Measurements from ENCODE around the gene ANKRD6.

The ANKRD6 gene

GRCh38 chr6:89439014-89439413, 6.1 kb downstream of the ANKRD6 start:
- WGBS, 2 experiments (ENCODE audit: insufficient coverage in 2 of 2), result no CpG with 5 or more reads among the region's 2 CpGs
- Histone ChIP-seq H3K4me1 (ENCODE audit: control insufficient read depth, insufficient read depth, low read length, poor library complexity, severe bottlenecking) (no peaks in the 10 kb centered on the region), H3K36me3 (ENCODE audit: control insufficient read depth, insufficient read depth, low read length) (no peaks in the 10 kb centered on the region), H3K27ac (ENCODE audit: low read depth, low read length, severe bottlenecking) (no peak overlapping the region), H3K4me3 (ENCODE audit: extremely low read depth, insufficient read depth, low read length, poor library complexity, severe bottlenecking) (no peak overlapping the region), H3K9me3 (ENCODE audit: control insufficient read depth, low read length) (no peaks in the 10 kb centered on the region)

DNA sequence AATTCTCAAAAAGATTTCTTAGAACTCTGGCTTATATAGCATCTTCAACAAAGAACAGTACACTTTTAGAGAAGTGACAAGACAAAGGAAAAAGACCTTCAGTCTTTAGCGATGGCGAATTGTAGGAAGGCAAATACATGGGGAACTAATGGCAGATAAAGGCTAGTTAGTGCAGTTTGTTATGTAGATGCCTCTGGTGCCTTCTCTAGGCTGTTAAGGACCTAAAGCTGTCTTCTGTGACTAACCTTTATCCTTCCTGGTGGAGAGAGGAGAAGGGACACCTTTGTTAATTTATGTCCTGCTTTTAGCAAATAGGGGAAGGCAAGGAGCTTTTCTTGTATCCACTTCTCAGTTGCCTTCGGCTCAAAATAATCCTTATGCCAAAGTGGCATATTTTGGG, 7.2 kb downstream of the ANKRD6 start:
- Histone ChIP-seq H3K36me3 (ENCODE audit: control insufficient read depth, insufficient read depth, low read length) (no peaks in the 10 kb centered on the region), H3K9me3 (ENCODE audit: control insufficient read depth, low read length) (no peaks in the 10 kb centered on the region), H3K27ac (ENCODE audit: low read depth, low read length, severe bottlenecking) (no peak overlapping the region), H3K4me1 (ENCODE audit: control insufficient read depth, insufficient read depth, low read length, poor library complexity, severe bottlenecking) (no peaks in the 10 kb centered on the region), H3K4me3 (ENCODE audit: extremely low read depth, insufficient read depth, low read length, poor library complexity, severe bottlenecking) (no peak overlapping the region)
- 60 to 75% methylated on average over 1 to 2 of the region's 3 CpGs for WGBS, 2 experiments (ENCODE audit: insufficient coverage in 2 of 2)

DNA sequence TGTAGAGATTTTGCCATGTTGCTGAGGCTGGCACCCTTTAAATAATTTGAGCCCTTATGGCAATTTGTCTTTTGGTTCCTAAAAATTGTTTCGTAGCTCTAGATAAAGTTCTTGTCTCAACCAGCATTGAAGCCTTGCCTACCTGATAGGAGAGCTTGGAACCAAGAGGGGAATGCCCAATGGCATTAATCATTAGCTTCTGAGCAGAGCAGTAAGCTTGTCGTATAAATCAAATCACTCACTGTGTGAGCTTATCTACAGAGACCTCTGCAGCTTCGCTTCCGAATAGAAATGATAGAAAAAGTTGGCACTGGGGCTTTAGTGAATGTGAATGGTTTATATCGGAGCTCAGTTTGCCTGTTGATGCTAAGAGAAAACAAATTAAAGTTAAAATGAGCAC, 10.7 kb downstream of the ANKRD6 start:
- H3K27ac ChIP-seq (ENCODE audit: low read depth, low read length, severe bottlenecking), result no peak overlapping the region
- H3K9me3 ChIP-seq (ENCODE audit: control insufficient read depth, low read length), result no peaks in the 10 kb centered on the region
- H3K36me3 ChIP-seq (ENCODE audit: control insufficient read depth, insufficient read depth, low read length), result no peaks in the 10 kb centered on the region
- WGBS, 2 experiments (ENCODE audit: insufficient coverage in 2 of 2), result 94 to 100% methylated on average over 5 of the region's 5 CpGs
- no peak overlapping the region for H3K4me3 ChIP-seq (ENCODE audit: extremely low read depth, insufficient read depth, low read length, poor library complexity, severe bottlenecking)
- H3K4me1 ChIP-seq (ENCODE audit: control insufficient read depth, insufficient read depth, low read length, poor library complexity, severe bottlenecking), result no peaks in the 10 kb centered on the region

- Histone ChIP-seq H3K4me3 (ENCODE audit: extremely low read depth, insufficient read depth, low read length, poor library complexity, severe bottlenecking) (no peak overlapping the region), H3K9me3 (ENCODE audit: control insufficient read depth, low read length) (no peaks in the 10 kb centered on the region), H3K4me1 (ENCODE audit: control insufficient read depth, insufficient read depth, low read length, poor library complexity, severe bottlenecking) (no peaks in the 10 kb centered on the region), H3K27ac (ENCODE audit: low read depth, low read length, severe bottlenecking) (no peak overlapping the region), H3K36me3 (ENCODE audit: control insufficient read depth, insufficient read depth, low read length) (no peaks in the 10 kb centered on the region)
- 78 to 92% methylated on average over 1 of the region's 1 CpG for WGBS, 2 experiments (ENCODE audit: insufficient coverage in 2 of 2)
These were observed 16.2 kb downstream of the ANKRD6 start for GRCh38 chr6:89449193-89449592.

DNA sequence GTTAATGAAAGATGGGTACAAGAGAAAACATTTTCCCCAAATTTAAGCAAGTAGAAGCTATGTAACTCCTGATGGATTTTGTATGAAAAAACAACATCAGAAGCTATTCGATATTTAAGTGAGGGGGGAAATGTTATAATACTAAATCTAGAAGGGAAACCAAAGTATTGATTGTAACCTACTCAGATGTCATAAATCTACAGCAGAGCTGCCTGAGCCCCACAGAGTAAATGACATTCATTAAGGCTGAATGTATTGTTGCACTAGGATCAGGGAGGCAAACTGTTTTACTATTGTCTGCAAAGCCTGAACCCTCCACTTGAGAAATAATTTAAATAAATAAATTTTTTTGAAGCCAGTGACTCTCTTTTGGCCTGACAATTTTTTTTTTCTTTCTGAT, 19.3 kb downstream of the ANKRD6 start:
- no CpG with 5 or more reads among the region's 1 CpG for WGBS, 2 experiments (ENCODE audit: insufficient coverage in 2 of 2)
- H3K4me1 ChIP-seq (ENCODE audit: control insufficient read depth, insufficient read depth, low read length, poor library complexity, severe bottlenecking), result no peaks in the 10 kb centered on the region
- no peak overlapping the region for H3K4me3 ChIP-seq (ENCODE audit: extremely low read depth, insufficient read depth, low read length, poor library complexity, severe bottlenecking)
- H3K36me3 ChIP-seq (ENCODE audit: control insufficient read depth, insufficient read depth, low read length), result no peaks in the 10 kb centered on the region
- H3K9me3 ChIP-seq (ENCODE audit: control insufficient read depth, low read length), result no peaks in the 10 kb centered on the region
- no peak overlapping the region for H3K27ac ChIP-seq (ENCODE audit: low read depth, low read length, severe bottlenecking)

DNA sequence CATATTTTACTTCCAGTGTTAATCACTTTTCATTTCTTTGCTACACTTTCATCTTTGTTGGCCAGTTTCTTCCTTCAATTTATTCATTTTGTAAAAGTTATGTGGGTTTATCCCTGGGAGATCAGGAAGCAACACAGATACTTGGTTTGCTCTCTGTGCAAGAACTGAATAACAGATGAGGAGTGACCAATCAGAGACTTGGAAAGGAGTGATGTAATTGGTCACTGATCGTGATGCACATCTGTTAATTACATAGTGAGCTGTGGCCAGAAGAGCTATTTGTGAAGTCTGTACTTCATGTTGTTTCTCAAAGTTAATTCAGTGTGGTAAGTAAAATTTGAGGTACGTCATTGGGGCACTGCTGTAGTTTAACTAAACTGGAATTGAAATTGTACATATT, 21.3 kb downstream of the ANKRD6 start:
- no peak overlapping the region for H3K4me3 ChIP-seq (ENCODE audit: extremely low read depth, insufficient read depth, low read length, poor library complexity, severe bottlenecking)
- no peaks in the 10 kb centered on the region for H3K36me3 ChIP-seq (ENCODE audit: control insufficient read depth, insufficient read depth, low read length)

DNA sequence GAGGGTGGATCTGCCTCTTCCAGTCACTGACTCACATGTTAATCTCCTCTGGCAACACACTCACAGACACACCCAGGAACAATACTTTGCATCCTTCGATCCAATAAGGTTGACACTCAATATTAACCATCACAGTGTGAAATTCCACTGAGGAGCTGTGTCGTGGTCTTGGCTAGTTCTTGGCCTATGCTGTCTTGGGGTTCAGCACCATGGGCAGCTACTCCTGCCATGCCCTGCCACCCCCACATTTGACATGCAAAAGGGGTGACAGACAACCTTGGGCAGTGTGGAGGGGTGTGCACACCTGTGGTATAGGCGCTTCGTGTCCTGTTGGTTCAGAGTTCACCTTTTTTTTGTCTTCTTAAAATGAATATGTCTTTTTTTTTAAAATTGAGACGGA, 25.8 kb downstream of the ANKRD6 start:
- no peak overlapping the region for H3K4me3 ChIP-seq (ENCODE audit: extremely low read depth, insufficient read depth, low read length, poor library complexity, severe bottlenecking)
- H3K36me3 ChIP-seq (ENCODE audit: control insufficient read depth, insufficient read depth, low read length), result no peaks in the 10 kb centered on the region
- 94 to 100% methylated on average over 4 to 5 of the region's 5 CpGs for WGBS, 2 experiments (ENCODE audit: insufficient coverage in 2 of 2)
- H3K4me1 ChIP-seq (ENCODE audit: control insufficient read depth, insufficient read depth, low read length, poor library complexity, severe bottlenecking), result no peaks in the 10 kb centered on the region
- H3K27ac ChIP-seq (ENCODE audit: low read depth, low read length, severe bottlenecking), result no peak overlapping the region
- no peaks in the 10 kb centered on the region for H3K9me3 ChIP-seq (ENCODE audit: control insufficient read depth, low read length)

More for the DNA sequence above, 21.3 kb downstream of the ANKRD6 start:
- H3K9me3 ChIP-seq (ENCODE audit: control insufficient read depth, low read length), result no peaks in the 10 kb centered on the region
- 68 to 83% methylated on average over 2 of the region's 2 CpGs for whole genome bisulfite sequencing, 2 experiments (ENCODE audit: insufficient coverage in 2 of 2)
- no peaks in the 10 kb centered on the region for H3K4me1 ChIP-seq (ENCODE audit: control insufficient read depth, insufficient read depth, low read length, poor library complexity, severe bottlenecking)
- H3K27ac ChIP-seq (ENCODE audit: low read depth, low read length, severe bottlenecking), result no peak overlapping the region

DNA sequence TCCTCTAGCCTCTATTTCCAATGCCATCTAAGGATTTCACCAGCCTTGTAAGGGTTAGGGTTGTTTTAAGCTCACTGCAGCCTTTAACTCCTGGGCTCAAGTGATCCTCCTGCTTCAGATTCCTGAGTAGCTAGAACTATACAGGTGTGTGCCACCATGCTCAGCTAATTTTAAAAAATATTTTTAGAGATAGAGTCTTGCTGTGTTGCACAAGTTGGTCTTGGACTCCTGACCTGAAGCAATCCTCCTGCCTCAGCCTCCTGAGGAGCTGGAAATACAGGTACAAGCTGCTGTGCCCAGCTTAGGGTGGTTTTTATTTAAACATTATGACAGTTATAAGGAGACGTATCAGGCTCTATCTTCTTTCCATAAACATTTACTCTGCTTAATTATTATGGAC, 26.5 kb downstream of the ANKRD6 start:
- H3K4me3 ChIP-seq (ENCODE audit: extremely low read depth, insufficient read depth, low read length, poor library complexity, severe bottlenecking), result no peak overlapping the region
- WGBS, 2 experiments (ENCODE audit: insufficient coverage in 2 of 2), result no CpG with 5 or more reads among the region's 1 CpG
- no peaks in the 10 kb centered on the region for H3K36me3 ChIP-seq (ENCODE audit: control insufficient read depth, insufficient read depth, low read length)
- H3K27ac ChIP-seq (ENCODE audit: low read depth, low read length, severe bottlenecking), result no peak overlapping the region
- no peaks in the 10 kb centered on the region for H3K9me3 ChIP-seq (ENCODE audit: control insufficient read depth, low read length)
- H3K4me1 ChIP-seq (ENCODE audit: control insufficient read depth, insufficient read depth, low read length, poor library complexity, severe bottlenecking), result no peaks in the 10 kb centered on the region

- Histone ChIP-seq H3K4me3 (ENCODE audit: extremely low read depth, insufficient read depth, low read length, poor library complexity, severe bottlenecking) (no peak overlapping the region), H3K4me1 (ENCODE audit: control insufficient read depth, insufficient read depth, low read length, poor library complexity, severe bottlenecking) (no peaks in the 10 kb centered on the region), H3K27ac (ENCODE audit: low read depth, low read length, severe bottlenecking) (no peak overlapping the region), H3K9me3 (ENCODE audit: control insufficient read depth, low read length) (no peaks in the 10 kb centered on the region), H3K36me3 (ENCODE audit: control insufficient read depth, insufficient read depth, low read length) (no peaks in the 10 kb centered on the region)
- WGBS, 2 experiments (ENCODE audit: insufficient coverage in 2 of 2), result 89 to 94% methylated on average over 5 to 6 of the region's 7 CpGs
These were observed 27.8 kb downstream of the ANKRD6 start for GRCh38 chr6:89460713-89461112.

DNA sequence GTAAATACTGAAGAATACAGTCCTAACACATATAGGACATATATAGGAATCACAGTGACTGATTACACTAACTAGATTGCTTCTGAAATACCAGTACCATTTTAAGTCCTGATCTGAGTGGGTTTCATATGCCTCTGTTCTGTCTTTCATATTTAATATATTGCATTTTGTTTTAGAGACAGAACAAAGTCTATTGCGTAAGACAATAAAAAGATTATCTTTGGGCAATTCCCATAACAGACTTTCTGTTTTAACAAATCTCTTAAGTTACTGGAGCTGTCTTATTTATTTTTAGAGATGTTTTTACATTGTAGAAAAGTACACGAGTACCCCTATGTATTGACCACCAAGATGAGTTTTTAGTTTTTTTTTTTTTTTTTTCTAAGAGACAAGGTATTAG, 29.6 kb downstream of the ANKRD6 start:
- Histone ChIP-seq H3K36me3 (ENCODE audit: control insufficient read depth, insufficient read depth, low read length) (no peaks in the 10 kb centered on the region), H3K4me1 (ENCODE audit: control insufficient read depth, insufficient read depth, low read length, poor library complexity, severe bottlenecking) (no peaks in the 10 kb centered on the region), H3K4me3 (ENCODE audit: extremely low read depth, insufficient read depth, low read length, poor library complexity, severe bottlenecking) (no peak overlapping the region), H3K9me3 (ENCODE audit: control insufficient read depth, low read length) (no peaks in the 10 kb centered on the region), H3K27ac (ENCODE audit: low read depth, low read length, severe bottlenecking) (no peak overlapping the region)
- WGBS, 2 experiments (ENCODE audit: insufficient coverage in 2 of 2), result no CpG with 5 or more reads among the region's 2 CpGs

- Histone ChIP-seq H3K36me3 (ENCODE audit: control insufficient read depth, insufficient read depth, low read length) (no peaks in the 10 kb centered on the region), H3K4me1 (ENCODE audit: control insufficient read depth, insufficient read depth, low read length, poor library complexity, severe bottlenecking) (no peaks in the 10 kb centered on the region), H3K27ac (ENCODE audit: low read depth, low read length, severe bottlenecking) (no peak overlapping the region), H3K9me3 (ENCODE audit: control insufficient read depth, low read length) (no peaks in the 10 kb centered on the region), H3K4me3 (ENCODE audit: extremely low read depth, insufficient read depth, low read length, poor library complexity, severe bottlenecking) (no peak overlapping the region)
- WGBS, 2 experiments (ENCODE audit: insufficient coverage in 2 of 2), result 71% methylated on average over 1 of the region's 2 CpGs; no CpG with 5 or more reads in 1 of the 2 experiments
These were observed 31.3 kb downstream of the ANKRD6 start for GRCh38 chr6:89464295-89464694.

DNA sequence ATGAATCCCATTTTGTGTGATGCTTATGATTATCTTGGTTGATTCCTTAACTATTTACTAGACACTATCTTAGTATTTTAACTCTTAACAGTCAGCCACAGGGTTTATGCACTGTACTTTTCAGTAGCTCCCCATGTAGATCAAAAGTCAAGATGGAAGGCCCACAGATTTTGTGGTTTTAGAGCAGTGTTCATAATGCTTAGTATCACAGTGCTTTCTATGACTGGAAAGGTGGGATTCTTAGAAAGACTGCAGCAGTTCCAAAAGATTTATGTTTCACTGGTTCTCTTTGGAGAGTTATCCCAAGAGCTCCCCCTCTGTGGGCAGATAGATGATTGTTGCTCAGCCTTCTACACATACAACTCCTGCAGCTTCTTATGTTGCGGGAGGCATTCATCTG, 34.5 kb downstream of the ANKRD6 start:
- H3K4me1 ChIP-seq (ENCODE audit: control insufficient read depth, insufficient read depth, low read length, poor library complexity, severe bottlenecking), result no peaks in the 10 kb centered on the region
- H3K36me3 ChIP-seq (ENCODE audit: control insufficient read depth, insufficient read depth, low read length), result no peaks in the 10 kb centered on the region
- H3K9me3 ChIP-seq (ENCODE audit: control insufficient read depth, low read length), result no peaks in the 10 kb centered on the region
- no CpG with 5 or more reads among the region's 1 CpG for WGBS, 2 experiments (ENCODE audit: insufficient coverage in 2 of 2)
- H3K4me3 ChIP-seq (ENCODE audit: extremely low read depth, insufficient read depth, low read length, poor library complexity, severe bottlenecking), result no peak overlapping the region
- H3K27ac ChIP-seq (ENCODE audit: low read depth, low read length, severe bottlenecking), result no peak overlapping the region
